GM03348 (cell line): ENCODE measurements around the gene CES4A.
"Not testable (repeated sequence)": the region's sequence is repeated elsewhere in the genome, so short reads cannot be mapped to it uniquely, and the experiment has no call there.

Experiments
- DNase-seq: peaks from one replicate; pipeline ENCODE4 v3.0.0; 2012; ENCODE audit warnings: low spot score

CES4A gene

DNA sequence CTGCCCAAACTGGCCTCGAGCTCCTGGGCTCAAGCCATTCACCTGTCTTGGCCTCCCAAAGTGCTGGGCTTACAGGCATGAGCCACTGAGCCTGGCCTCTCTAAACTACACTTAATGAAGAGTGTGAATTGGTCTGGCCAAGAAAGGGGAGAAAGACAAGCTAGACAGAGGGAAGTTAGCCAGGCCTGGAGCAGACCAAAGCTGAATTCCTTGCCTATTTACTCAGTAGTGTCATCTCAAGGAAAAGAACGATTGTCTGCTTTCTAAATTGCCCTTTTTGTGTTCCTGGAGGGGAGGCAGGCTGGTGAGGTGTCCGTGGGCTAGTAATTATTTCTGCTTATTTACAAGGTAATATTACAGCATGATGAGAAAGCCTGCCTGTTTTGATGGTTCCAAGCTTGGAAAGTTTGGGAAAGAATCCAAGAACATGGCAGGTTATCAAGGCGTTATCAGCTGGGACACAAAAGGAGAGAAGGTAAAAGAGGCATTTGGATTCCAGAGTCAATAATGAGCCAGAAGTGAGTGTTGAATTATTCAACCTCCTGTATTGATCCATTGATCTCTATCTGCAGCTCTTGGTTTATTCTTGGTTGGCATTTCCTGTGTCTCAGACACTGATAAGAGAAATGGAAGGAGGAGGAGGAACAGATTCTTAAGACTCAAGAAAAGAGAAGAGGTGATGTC is 34.3 kb downstream of the CES4A start:
- peak; percentile 69 for DNase-seq

GRCh38 chr16:67023689-67024088 is 35.3 kb downstream of the CES4A start:
- DNase-seq, result no peak

- DNase-seq, result no peak
Observed at GRCh38 chr16:67024384-67025209, 36.2 kb downstream of the CES4A start.

GRCh38 chr16:67025210-67025550 is 36.8 kb downstream of the CES4A start:
- no peak for DNase-seq

GRCh38 chr16:67026570-67026969 is 38.2 kb downstream of the CES4A start:
- DNase-seq, result no peak

DNA sequence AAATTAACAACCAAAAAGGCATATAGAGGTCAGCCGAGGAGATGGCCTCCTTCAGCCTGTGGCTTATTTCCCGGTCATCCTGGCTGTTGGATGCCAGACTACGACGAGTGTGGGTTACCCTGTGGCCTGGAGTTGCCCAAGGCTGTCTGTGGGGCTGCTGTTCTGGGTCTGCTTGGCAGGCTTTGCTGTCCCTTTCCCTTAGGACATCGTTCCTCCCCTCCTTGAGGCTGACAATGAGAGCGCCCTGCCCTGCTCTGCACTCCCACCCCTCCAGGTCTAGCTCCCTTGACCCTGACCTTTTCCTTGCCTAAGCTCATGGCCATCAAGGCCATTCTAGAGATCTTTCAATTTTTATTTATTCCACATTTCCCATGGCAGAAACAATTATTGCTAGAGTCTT is 38.7 kb downstream of the CES4A start:
- no peak for DNase-seq

- DNase-seq, result peak; percentile 26
Observed at GRCh38 chr16:67028167-67028695, 39.8 kb downstream of the CES4A start.

GRCh38 chr16:67028696-67029253 is 40.4 kb downstream of the CES4A start, which contains the start of gene CBFB:
CBFB (plus strand) TSS chr16:67029149; CDS start chr16:67029408, 259 bp downstream.
- DNase-seq, result peak; percentile 99

DNA sequence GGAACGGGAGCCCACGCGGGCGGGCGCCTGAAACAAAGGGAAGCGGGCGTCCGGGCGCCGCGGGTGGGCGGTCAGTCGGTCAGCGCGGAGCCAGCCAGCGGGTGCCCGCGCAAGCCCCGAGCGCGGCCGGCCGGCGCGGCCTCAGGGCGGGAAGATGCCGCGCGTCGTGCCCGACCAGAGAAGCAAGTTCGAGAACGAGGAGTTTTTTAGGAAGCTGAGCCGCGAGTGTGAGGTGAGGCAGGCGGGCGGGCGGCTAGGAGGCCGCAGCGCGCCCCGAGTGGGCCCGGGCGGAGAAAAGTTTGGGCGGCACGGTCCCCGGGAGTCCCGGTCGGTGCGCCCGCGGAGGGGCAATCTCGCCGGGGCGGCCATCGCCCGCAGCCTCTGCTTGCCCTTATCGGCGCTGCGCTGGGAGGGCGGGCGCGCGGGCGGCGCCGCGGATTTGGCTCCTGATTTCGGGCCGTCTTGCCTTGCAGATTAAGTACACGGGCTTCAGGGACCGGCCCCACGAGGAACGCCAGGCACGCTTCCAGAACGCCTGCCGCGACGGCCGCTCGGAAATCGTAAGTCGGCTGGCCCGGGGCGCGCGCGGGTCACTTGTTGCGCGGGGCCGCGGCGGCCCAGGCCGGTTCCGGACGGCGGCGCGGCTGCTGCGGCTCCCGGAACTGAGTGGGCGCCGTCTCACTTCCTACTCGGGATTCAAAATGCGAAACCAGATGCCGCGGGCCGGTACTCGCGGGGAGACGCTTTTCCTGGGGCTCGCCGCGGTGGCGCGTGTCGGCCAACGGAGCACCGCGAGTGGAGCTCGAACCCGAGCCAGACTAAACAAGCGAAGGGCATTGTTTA is 41.1 kb downstream of the CES4A start:
- DNase-seq, result peak; percentile 74

DNA sequence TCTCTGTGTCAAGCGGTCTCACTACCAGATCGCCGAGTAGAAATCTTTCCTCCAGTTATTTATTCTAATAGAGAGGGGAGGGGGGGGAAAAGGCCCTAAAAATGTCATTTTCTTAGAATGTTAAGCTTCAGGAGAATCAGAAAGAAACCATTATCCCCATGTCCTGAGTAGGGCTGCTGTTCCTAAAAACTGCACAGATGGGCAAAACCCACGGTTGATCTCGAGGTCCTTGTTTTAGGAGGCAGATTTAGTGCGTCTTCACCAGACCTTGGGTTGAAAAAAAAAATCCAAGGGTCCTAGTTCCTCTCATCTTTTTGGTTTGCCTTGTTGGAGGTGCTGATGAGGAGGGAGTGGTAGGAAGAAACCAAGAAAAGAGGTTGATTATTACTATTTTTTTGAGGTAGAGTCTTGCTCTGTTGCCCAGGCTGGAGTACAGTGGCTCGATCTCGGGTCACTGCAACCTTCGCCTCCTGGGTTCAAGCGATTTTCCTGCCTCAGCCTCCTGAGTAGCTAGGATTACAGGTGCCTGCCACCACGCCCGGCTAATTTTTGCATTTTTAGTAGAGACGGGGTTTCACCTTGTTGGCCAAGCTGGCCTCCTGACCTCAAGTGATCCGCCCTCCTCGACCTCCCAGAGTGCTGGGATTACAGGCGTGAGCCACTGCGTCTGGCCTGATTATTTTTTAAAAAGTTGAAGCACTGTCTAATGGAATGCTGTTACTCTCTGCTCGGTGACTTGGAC is 42.0 kb downstream of the CES4A start:
- DNase-seq, result no peak

DNA sequence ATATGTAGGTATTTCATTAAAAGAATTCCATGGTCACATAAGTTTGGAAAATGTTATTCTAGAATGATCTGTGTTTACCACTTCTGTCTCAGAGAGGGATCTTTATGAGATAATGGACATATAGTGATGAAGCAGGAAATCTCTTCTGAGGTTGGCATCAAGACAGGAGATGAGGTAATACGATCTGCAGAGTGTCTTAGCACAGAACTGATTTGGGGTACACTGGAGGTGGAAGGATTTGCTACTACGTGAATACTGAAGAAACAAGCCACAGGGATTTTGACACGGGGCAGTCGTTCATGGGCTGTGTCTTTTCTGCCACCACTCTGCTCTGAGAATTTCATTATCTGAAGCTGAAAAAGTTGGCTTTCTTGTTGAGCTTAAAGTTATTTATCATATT is 46.1 kb downstream of the CES4A start:
- DNase-seq, result no peak

GRCh38 chr16:67035364-67035763 is 47.0 kb downstream of the CES4A start:
- no peak for DNase-seq

- no peak for DNase-seq
Observed at GRCh38 chr16:67036323-67036741, 47.9 kb downstream of the CES4A start.

DNA sequence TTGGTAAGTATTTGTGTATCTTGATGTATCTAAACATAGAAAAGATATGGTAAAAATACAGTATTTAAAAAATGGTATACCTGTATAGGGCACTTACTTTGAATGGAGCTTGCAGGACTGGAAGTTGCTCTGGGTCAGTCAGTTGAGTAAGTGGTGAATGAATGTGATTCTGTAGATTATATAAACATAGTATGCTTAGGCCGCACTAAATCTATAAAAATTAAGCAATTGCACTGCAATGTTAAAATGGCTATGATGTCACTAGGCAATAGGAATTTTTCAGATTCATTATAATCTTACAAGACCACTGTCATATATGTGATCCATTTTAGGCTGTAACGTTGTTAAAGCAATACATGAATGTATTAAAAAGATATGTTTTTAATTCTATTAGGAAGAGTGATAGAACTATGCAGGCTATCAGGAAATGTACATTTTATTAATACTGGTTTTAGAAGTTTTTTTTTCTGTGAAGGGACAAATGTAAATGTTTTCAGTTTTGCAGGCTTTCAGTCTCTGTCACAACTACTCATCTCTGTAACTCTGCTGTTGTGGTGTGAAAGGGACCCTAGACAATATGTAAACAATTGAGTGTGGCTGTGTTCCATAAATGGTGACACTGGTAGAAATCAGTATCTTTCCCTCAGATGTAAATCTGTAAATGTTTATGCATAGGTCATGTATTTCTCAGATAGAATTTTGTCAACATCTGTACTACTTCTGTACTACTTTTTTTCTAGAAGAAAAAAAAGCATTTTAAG is 51.1 kb downstream of the CES4A start:
- DNase-seq, result no peak

DNA sequence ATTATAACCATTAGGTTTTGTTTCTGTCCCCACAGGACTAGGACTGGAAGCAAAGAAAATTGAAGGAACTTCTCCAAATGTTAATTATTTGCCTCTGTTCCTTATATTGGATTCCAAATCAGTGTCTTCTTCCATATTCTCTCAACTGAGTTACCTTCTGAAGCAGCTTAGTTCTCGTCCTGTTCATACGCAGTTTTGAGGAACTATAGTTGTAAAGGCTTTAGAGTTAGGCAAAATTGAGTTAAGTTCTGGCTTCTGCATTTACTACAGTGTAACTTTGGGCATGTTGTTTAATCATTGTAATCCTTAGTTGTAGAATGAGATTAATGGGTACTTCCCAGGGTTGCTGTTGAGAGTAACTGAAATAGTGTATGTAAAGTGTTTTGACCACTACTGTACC is 51.8 kb downstream of the CES4A start:
- no peak for DNase-seq

- no peak for DNase-seq
Observed at GRCh38 chr16:67040906-67041305, 52.5 kb downstream of the CES4A start.

GRCh38 chr16:67041520-67041919 is 53.1 kb downstream of the CES4A start:
- DNase-seq, result not testable (repeated sequence)

DNA sequence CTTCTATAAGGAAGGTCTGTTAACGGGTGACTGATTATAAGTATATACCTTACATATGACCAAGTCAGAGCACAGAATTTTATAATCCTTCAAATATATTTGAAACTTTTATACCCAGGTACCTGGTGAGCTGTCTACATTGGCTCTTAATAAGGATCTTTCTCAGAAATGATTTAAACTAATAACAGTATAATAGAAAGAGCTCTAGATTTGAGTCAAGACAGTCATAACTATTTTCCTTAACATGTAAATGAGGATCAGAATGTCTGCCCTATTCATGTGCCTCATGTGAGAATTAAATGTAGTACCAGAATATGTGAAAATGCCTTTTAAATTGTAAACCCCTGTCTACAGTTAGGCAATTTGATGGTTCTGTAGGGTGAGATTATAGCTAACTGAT is 55.0 kb downstream of the CES4A start:
- DNase-seq, result no peak

DNA sequence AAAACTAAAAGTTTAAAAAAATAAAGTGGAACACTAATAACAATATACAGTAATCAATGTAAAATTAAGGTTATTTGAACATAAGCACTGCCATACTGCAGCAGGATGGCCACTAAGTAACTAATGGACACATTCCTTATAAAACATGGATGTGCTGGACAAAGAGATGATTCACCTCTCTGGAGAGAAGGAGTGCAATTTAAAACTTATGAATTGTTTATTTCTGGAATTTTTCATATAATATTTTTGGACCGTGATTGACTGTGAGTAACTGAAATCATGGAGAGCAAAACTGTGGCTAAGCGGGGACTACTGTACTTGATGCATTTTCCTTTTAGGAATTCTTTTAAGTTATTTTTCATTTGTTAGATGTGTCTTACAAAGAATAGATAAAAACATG is 62.4 kb downstream of the CES4A start:
- DNase-seq, result no peak

DNA sequence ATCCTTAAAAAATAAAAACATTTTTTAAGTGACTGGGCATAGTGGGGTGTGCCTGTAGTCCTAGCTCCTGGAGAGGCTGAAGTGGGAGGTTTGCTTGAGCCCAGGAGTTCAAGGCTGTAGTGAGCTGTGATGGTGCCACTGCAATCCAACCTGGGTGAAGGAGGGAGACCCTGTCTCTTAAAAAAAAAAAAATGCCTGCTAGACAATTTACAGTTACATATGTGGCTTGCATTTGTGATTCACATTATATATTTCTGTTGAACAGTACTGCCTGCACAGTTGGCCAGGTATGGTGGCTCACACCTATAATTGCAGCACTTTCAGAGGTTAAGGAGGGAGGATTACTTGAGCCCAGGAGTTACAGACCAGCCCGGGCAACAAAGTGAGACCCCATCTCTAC is 64.0 kb downstream of the CES4A start:
- DNase-seq, result no peak
